ENCODE measurements around the gene RADIL. TPM values are rescaled to one million over a fixed set of nuclear protein-coding genes. Genes with fewer than 3 reads are reported as not detected.

The RADIL gene
- total and polyA plus RNA-seq, 11 donors, result 1.1 to 9.0 (median 3.4) TPM

DNA sequence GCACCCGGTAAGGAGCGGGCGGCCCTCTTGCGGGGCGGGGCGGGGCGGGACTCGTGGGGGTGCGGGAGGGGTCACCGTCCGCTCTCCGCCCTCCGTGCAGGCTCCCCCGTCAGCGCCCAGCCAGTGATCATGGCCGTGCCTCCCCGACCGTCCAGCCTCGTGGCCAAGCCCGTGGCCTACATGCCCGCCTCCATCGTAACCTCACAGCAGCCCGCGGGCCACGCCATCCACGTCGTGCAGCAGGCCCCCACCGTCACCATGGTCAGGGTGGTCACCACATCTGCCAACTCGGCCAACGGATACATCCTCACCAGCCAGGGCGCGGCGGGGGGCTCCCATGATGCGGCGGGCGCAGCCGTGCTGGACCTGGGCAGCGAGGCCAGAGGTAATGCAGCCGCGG is 124.3 kb downstream of the RADIL start:
- TF ChIP-seq POLR2A (IDR thresholded peaks at IDR 0.05), result no peak
- no peak for TF ChIP-seq CTCF (IDR thresholded peaks at IDR 0.05)
- Histone ChIP-seq H3K4me3 (no peak overlapping the region), H3K27me3 (no peaks in the 10 kb centered on the region), H3K4me1 (peaks cover 0 to 2% (median 0%) of the 10 kb centered on the region in 12 donors), H3K27ac (no peak overlapping the region), H3K36me3 (peaks cover 0 to 100% (median 100%) of the 10 kb centered on the region in 9 donors), H3K9me3 (no peaks in the 10 kb centered on the region)
- DNase-seq, result no peak
- intact Hi-C loops (cut with DNase I), result loop anchor here in 1 of 10 donors (10.0 kb wide), 1 partner anchor 144 kb away; no protein-coding TSS in a partner anchor
- WGBS, 4 donors, result 96 to 98% (median 96%) methylated on average over 24 to 40 of the region's 40 CpGs
- peak in 1 of 4 donors; percentile 14 for ATAC-seq

DNA sequence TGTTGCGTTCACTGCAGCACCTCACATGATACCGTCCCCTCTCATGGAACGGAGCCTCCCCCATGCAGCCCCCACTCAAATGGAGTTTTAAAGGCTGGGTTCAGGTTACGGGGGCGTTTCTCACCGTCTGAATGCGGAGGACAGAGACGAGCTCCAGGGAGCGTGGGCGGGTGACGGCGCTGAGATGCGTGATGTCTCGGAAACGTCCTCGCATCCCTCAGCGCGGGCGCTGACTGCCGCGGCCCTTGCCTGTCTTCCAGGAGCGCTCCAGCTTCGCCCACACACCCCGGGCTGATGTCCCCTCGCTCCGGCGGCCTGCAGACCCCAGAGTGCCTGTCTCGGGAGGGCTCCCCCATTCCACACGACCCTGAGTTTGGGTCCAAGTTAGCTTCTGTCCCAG is 124.7 kb downstream of the RADIL start:
- peaks cover 0 to 99% (median 97%) of the 10 kb centered on the region in 9 donors for H3K36me3 ChIP-seq
- ATAC-seq (no peak), DNase-seq (no peak)
- peaks cover 0 to 6% (median 3%) of the 10 kb centered on the region in 12 donors for H3K4me1 ChIP-seq
- intact Hi-C loops (cut with DNase I), result loop anchor here in 1 of 10 donors (10.0 kb wide), 1 partner anchor 144 kb away; no protein-coding TSS in a partner anchor
- no peak overlapping the region for H3K4me3 ChIP-seq
- no peak for TF ChIP-seq CTCF (IDR thresholded peaks at IDR 0.05)
- TF ChIP-seq POLR2A (IDR thresholded peaks at IDR 0.05), result no peak
- no peaks in the 10 kb centered on the region for H3K27me3 ChIP-seq
- H3K9me3 ChIP-seq, result no peaks in the 10 kb centered on the region
- 93 to 95% (median 95%) methylated on average over 29 of the region's 29 CpGs for WGBS, 4 donors
- H3K27ac ChIP-seq, result no peak overlapping the region

GRCh38 chr7:4758111-4758510 is 125.4 kb downstream of the RADIL start:
- peaks cover 0 to 92% (median 90%) of the 10 kb centered on the region in 9 donors for H3K36me3 ChIP-seq
- DNase-seq, result no peak
- intact Hi-C loops (cut with DNase I), result loop anchor here in 1 of 10 donors (10.0 kb wide), 1 partner anchor 143 kb away; no protein-coding TSS in a partner anchor
- no peaks in the 10 kb centered on the region for H3K27me3 ChIP-seq
- ATAC-seq, result no peak
- H3K4me1 ChIP-seq, result peaks cover 0 to 13% (median 7%) of the 10 kb centered on the region in 12 donors
- no peak for TF ChIP-seq CTCF (IDR thresholded peaks at IDR 0.05)
- TF ChIP-seq POLR2A (IDR thresholded peaks at IDR 0.05), result no peak
- H3K4me3 ChIP-seq, result no peak overlapping the region
- H3K9me3 ChIP-seq, result no peaks in the 10 kb centered on the region
- whole genome bisulfite sequencing, 4 donors, result 94 to 96% (median 95%) methylated on average over 19 of the region's 19 CpGs
- no peak overlapping the region for H3K27ac ChIP-seq

DNA sequence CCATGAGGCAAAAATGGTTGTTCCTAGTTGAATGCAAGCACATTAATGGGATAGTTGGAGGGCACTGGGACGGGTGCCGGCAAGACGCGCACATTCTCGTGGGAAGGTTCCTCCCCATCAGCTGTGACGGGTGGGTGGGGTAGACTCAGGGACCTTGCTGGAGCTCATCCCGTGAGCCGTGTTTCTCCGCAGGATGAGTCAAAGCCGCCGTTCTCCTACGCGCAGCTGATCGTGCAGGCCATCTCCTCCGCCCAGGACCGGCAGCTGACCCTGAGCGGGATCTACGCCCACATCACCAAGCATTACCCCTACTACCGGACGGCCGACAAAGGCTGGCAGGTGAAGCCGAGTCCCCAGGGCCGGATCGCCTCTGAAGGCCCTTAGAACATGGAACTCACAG is 128.5 kb downstream of the RADIL start:
- TF ChIP-seq POLR2A (IDR thresholded peaks at IDR 0.05), result no peak
- no peak for TF ChIP-seq CTCF (IDR thresholded peaks at IDR 0.05)
- H3K27me3 ChIP-seq, result no peaks in the 10 kb centered on the region
- H3K36me3 ChIP-seq, result peaks cover 0 to 82% (median 61%) of the 10 kb centered on the region in 9 donors
- intact Hi-C loops (cut with DNase I), result loop anchor here in 2 of 10 donors (2.0 to 10.0 kb wide), 2 partner anchors 72 to 140 kb away; partner anchors contain the start of gene FOXK1 (in 1 of the 2)
- H3K4me1 ChIP-seq, result peaks cover 0 to 18% (median 7%) of the 10 kb centered on the region in 12 donors
- no peak overlapping the region for H3K4me3 ChIP-seq
- no peak overlapping the region for H3K27ac ChIP-seq
- DNase-seq (no peak), ATAC-seq (no peak)
- H3K9me3 ChIP-seq, result no peaks in the 10 kb centered on the region
- 93 to 96% (median 95%) methylated on average over 17 to 24 of the region's 24 CpGs for WGBS, 4 donors

Data from heart left ventricle (tissue), 16 donors.